Cardiac septum (tissue), 1 donor: ENCODE measurements around the gene ATRNL1. TPM values are rescaled to one million over a fixed set of nuclear protein-coding genes. Genes with fewer than 3 reads are reported as not detected.

ENCODE experiments used
- DNase-seq: peaks from one replicate; pipeline ENCODE4 v3.0.0-alpha.2; 2020; ENCODE audit warnings: low spot score
- intact Hi-C: fragments of 100-400 bp; cut with DNase I; formaldehyde crosslinking; loops from one replicate; pipeline ENCODE4 v1.14.0; 2022
- total RNA-seq: library from RNA; stranded (reverse); fragmentation: NEBNext Ultra II Directional; extraction: Animal tissue kit (Norgen Biotek cat#: 25700); gene quantifications from one replicate; pipeline ENCODE4 v1.2.1, GENCODE V29; 2021
- donor health status: DM: no; HTN: no; CAD: no.

The ATRNL1 gene
- total RNA-seq, 1 donor from 2014 or later, result 25.8 TPM

- no peak for DNase-seq
- intact Hi-C loops, result no loop called here
Measured at GRCh38 chr10:115914475-115914874, 821.3 kb downstream of the ATRNL1 start.

- DNase-seq, result no peak
- intact Hi-C loops, result no loop called here
Measured at GRCh38 chr10:115915429-115915828, 822.3 kb downstream of the ATRNL1 start.

- DNase-seq, result no peak
- intact Hi-C loops, result no loop called here
Measured at GRCh38 chr10:115918812-115919211, 825.6 kb downstream of the ATRNL1 start.

GRCh38 chr10:115921795-115922194 lies 828.6 kb downstream of the ATRNL1 start:
- DNase-seq, result no peak
- intact Hi-C loops, result no loop called here

GRCh38 chr10:115931309-115931708 lies 838.1 kb downstream of the ATRNL1 start:
- DNase-seq, result no peak
- intact Hi-C loops, result no loop called here

- no peak for DNase-seq
- intact Hi-C loops, result no loop called here
Measured at GRCh38 chr10:115932099-115932498, 838.9 kb downstream of the ATRNL1 start.

- DNase-seq, result no peak
- intact Hi-C loops, result no loop called here
Measured at GRCh38 chr10:115933098-115933497, 839.9 kb downstream of the ATRNL1 start.

- no peak for DNase-seq
- intact Hi-C loops, result no loop called here
Measured at GRCh38 chr10:115935731-115936130, 842.6 kb downstream of the ATRNL1 start.

- intact Hi-C loops, result no loop called here
- no peak for DNase-seq
Measured at GRCh38 chr10:115936926-115937767, 844.0 kb downstream of the ATRNL1 start.

GRCh38 chr10:115937768-115938056 lies 844.5 kb downstream of the ATRNL1 start:
- DNase-seq, result no peak
- intact Hi-C loops, result no loop called here

GRCh38 chr10:115939101-115939854 lies 846.1 kb downstream of the ATRNL1 start:
- no peak for DNase-seq
- intact Hi-C loops, result no loop called here

- no peak for DNase-seq
- intact Hi-C loops, result no loop called here
Measured at GRCh38 chr10:115941361-115941771, 848.2 kb downstream of the ATRNL1 start.

GRCh38 chr10:115942101-115942500 lies 848.9 kb downstream of the ATRNL1 start:
- intact Hi-C loops, result no loop called here
- no peak for DNase-seq

GRCh38 chr10:115944538-115944937 lies 851.4 kb downstream of the ATRNL1 start:
- no peak for DNase-seq
- intact Hi-C loops, result no loop called here

GRCh38 chr10:115945701-115946445 lies 852.7 kb downstream of the ATRNL1 start:
- intact Hi-C loops, result no loop called here
- DNase-seq, result no peak

- intact Hi-C loops, result no loop called here
- DNase-seq, result no peak
Measured at GRCh38 chr10:115947104-115947503, 853.9 kb downstream of the ATRNL1 start.

GRCh38 chr10:115948465-115948864 lies 855.3 kb downstream of the ATRNL1 start:
- intact Hi-C loops, result no loop called here
- no peak for DNase-seq

- no peak for DNase-seq
- intact Hi-C loops, result no loop called here
Measured at GRCh38 chr10:115949282-115949844, 856.2 kb downstream of the ATRNL1 start.

GRCh38 chr10:115950320-115950719 lies 857.2 kb downstream of the ATRNL1 start:
- DNase-seq, result no peak
- intact Hi-C loops, result no loop called here

GRCh38 chr10:115951242-115951641 lies 858.1 kb downstream of the ATRNL1 start:
- no peak for DNase-seq
- intact Hi-C loops, result no loop called here
